HepG2 (cell line): Measurements from ENCODE around the gene KLF11. TPM values are rescaled to one million over a fixed set of nuclear protein-coding genes. Genes with fewer than 3 reads are reported as not detected.

Source experiments
- ATAC-seq: fragments of 200-7000 bp; cut with Tn5 transposase; 3 replicates; pipeline ENCODE4 v1.9.1; 2020; ENCODE audit warnings: mild to moderate bottlenecking, moderate library complexity
- BruUV-seq: library from RNA; stranded (reverse); fragments of 400-500 nt; replicated peaks from 2 replicates; lab custom pipeline; 2021; lab: Mats Ljungman, UMichigan
- CTCF ChIA-PET: fragments of 300-600 bp; formaldehyde crosslinking; extraction: SDS; loops from one replicate; lab custom pipeline; 2021; ENCODE audit warnings: low total read pairs, inconsistent platforms, low intra/inter-chr PET ratio; lab: Yijun Ruan, JAX
- POLR2A ChIA-PET: fragments of 350-600 bp; sonication (Branson Sonifier 250); formaldehyde crosslinking; loops from one replicate; lab custom pipeline; 2020; ENCODE audit warnings: antibody characterized with exemption, inconsistent platforms; lab: Yijun Ruan, JAX
- DNase-seq: peaks from one replicate; pipeline ENCODE4 v3.0.0-alpha.2; 2015; ENCODE audit warnings: low spot score
- FAIRE-seq: peaks from 3 replicates; lab custom pipeline; 2011; peaks lifted over from hg19 to GRCh38; lab: Jason Lieb, UNC
- H2AFZ ChIP-seq: one replicate; pipeline ENCODE4 v1.6.1; 2011; ENCODE audit warnings: low read length, inconsistent platforms
- H3K27ac ChIP-seq: fragments of 300-600 bp; 3 replicates; pipeline ENCODE4 v1.8.0; 2011; ENCODE audit warnings: mixed run types, mild to moderate bottlenecking, mixed read lengths, low read length, inconsistent platforms; ENCODE audit not compliant: insufficient read depth; ENCODE audit errors: extremely low read length
- H3K27me3 ChIP-seq, 2 experiments: fragments of 200-600 bp in 1 of 2; 2 replicates in 1 of 2; 3 replicates in 1 of 2; pipeline versions ENCODE4 v1.6.0 to v1.8.0; 2011; ENCODE audit warnings: low read length in 2 of 2, mild to moderate bottlenecking in 2 of 2, moderate library complexity in 2 of 2, inconsistent platforms in 1 of 2; ENCODE audit not compliant: insufficient read depth in 2 of 2, control insufficient read depth in 1 of 2
- H3K36me3 ChIP-seq, 2 experiments: fragments of 200-600 bp in 1 of 2; replicated peaks in 1 of 2; 2 replicates in 1 of 2; 3 replicates in 1 of 2; pipeline versions ENCODE4 v1.5.1 to v1.8.0; 2011; ENCODE audit warnings: low read length in 2 of 2, inconsistent platforms in 1 of 2; ENCODE audit not compliant: insufficient read depth in 2 of 2, control insufficient read depth in 1 of 2
- H3K4me1 ChIP-seq: 2 replicates; pipeline ENCODE4 v1.5.1; 2012; ENCODE audit warnings: low read length, inconsistent platforms; ENCODE audit not compliant: insufficient read depth
- H3K4me2 ChIP-seq: 2 replicates; pipeline ENCODE4 v1.6.0; 2011; ENCODE audit warnings: low read depth, low read length, inconsistent platforms
- H3K4me3 ChIP-seq, 3 experiments: fragments of 200-600 bp in 1 of 3; sonication (generic), shearing (Covaris generic) in 1 of 3; replicated peaks in 1 of 3; 2 replicates each; pipeline ENCODE4 v1.5.1; 2011 to 2016; ENCODE audit warnings: low read length in 3 of 3, inconsistent platforms in 2 of 3, low read depth in 2 of 3, mild to moderate bottlenecking in 2 of 3, control low read depth in 1 of 3, mixed read lengths in 1 of 3; ENCODE audit not compliant: insufficient read depth in 1 of 3
- H3K79me2 ChIP-seq: one replicate; pipeline ENCODE4 v1.6.1; 2011; ENCODE audit warnings: low read length, inconsistent platforms; ENCODE audit not compliant: insufficient read depth
- H3K9ac ChIP-seq: 2 replicates; pipeline ENCODE4 v1.6.0; 2011; ENCODE audit warnings: mild to moderate bottlenecking, low read depth, low read length, inconsistent platforms; ENCODE audit not compliant: insufficient read depth
- H3K9me3 ChIP-seq: 2 replicates; pipeline ENCODE4 v1.5.1; 2012; ENCODE audit warnings: mild to moderate bottlenecking, low read length
- H4K20me1 ChIP-seq: 2 replicates; pipeline ENCODE4 v1.6.0; 2011; ENCODE audit warnings: inconsistent platforms, mild to moderate bottlenecking, low read length, moderate library complexity; ENCODE audit not compliant: insufficient read depth
- ATAD3A ChIP-seq: sonication (generic); formaldehyde crosslinking; IDR thresholded peaks from 2 replicates; pipeline ENCODE4 v1.4.0; 2020; ENCODE audit warnings: missing genetic modification reagents
- EZH2 ChIP-seq: conservative IDR thresholded peaks from 2 replicates; pipeline ENCODE4 v1.6.1; 2012; ENCODE audit warnings: mild to moderate bottlenecking, low read depth, low read length, moderate library complexity
- HNRNPLL ChIP-seq: fragments of 200-400 bp; formaldehyde crosslinking; IDR thresholded peaks from 2 replicates; pipeline ENCODE4 v1.6.1; 2017; ENCODE audit warnings: mild to moderate bottlenecking, low read depth, low read length; ENCODE audit not compliant: poor library complexity, severe bottlenecking
- HOXA3 ChIP-seq: sonication (generic); formaldehyde crosslinking; IDR thresholded peaks from 2 replicates; pipeline ENCODE4 v1.5.0; 2020; ENCODE audit warnings: missing genetic modification reagents
- IKZF1 ChIP-seq: fragments of 450-650 bp; IDR thresholded peaks from 2 replicates; pipeline ENCODE4 v1.7.1; 2016
- MED1 ChIP-seq: sonication (generic); formaldehyde crosslinking; IDR thresholded peaks from 2 replicates; pipeline ENCODE4 v1.4.0; 2020; ENCODE audit warnings: missing genetic modification reagents
- NCOR1 ChIP-seq: fragments of 200-600 bp; sonication (generic); IDR thresholded peaks from 2 replicates; pipeline ENCODE4 v1.7.0; 2017; ENCODE audit warnings: antibody characterized with exemption, low read length, borderline replicate concordance
- PHF5A ChIP-seq: IDR thresholded peaks from one replicate; pipeline ENCODE4 v1.6.1; 2018; ENCODE audit warnings: low read depth, missing genetic modification reagents; ENCODE audit not compliant: unreplicated experiment
- TEF ChIP-seq: sonication (generic); formaldehyde crosslinking; IDR thresholded peaks from 2 replicates; pipeline ENCODE4 v1.5.0; 2020; ENCODE audit warnings: missing genetic modification reagents
- XRCC5 ChIP-seq: fragments of 200-400 bp; formaldehyde crosslinking; optimal IDR thresholded peaks from 2 replicates; pipeline ENCODE3; 2017; ENCODE audit warnings: mild to moderate bottlenecking, low read length
- ZNF382 ChIP-seq: sonication (generic); formaldehyde crosslinking; IDR thresholded peaks from 2 replicates; pipeline ENCODE4 v1.5.0; 2020; ENCODE audit warnings: missing genetic modification reagents, mild to moderate bottlenecking, borderline replicate concordance
- ZNF547 ChIP-seq: sonication (generic); formaldehyde crosslinking; IDR thresholded peaks from 2 replicates; pipeline ENCODE4 v1.5.1; 2020; ENCODE audit warnings: mild to moderate bottlenecking, missing genetic modification reagents
- ZNF563 ChIP-seq: sonication (generic); formaldehyde crosslinking; IDR thresholded peaks from 2 replicates; pipeline ENCODE4 v1.8.0; 2022; ENCODE audit warnings: mild to moderate bottlenecking, moderate library complexity, missing genetic modification reagents
- ZNF773 ChIP-seq: sonication (generic); formaldehyde crosslinking; IDR thresholded peaks from 2 replicates; pipeline ENCODE4 v1.4.0; 2020; ENCODE audit warnings: missing genetic modification reagents, borderline replicate concordance
- ZNF777 ChIP-seq: sonication (generic); formaldehyde crosslinking; IDR thresholded peaks from 2 replicates; pipeline ENCODE4 v1.4.0; 2020; ENCODE audit warnings: missing genetic modification reagents
- ZNF790 ChIP-seq: sonication (generic); formaldehyde crosslinking; IDR thresholded peaks from 2 replicates; pipeline ENCODE4 v1.8.0; 2022; ENCODE audit warnings: missing genetic modification reagents, mild to moderate bottlenecking, borderline replicate concordance
- WGBS: methylation state at CpG from one replicate; pipeline ENCODE4 v1.1.6; 2017; ENCODE audit warnings: low lambda C conversion rate; 5-methylcytosine and 5-hydroxymethylcytosine counted together
- in situ Hi-C: cut with HindIII; loops from 2 replicates; pipeline ENCODE4 v1.10.0; 2017; ENCODE audit warnings: low pct_unique_long_range_greater_than_20kb; ENCODE audit not compliant: extremely low pct_ligation_motif_present
- intact Hi-C: fragments of 100-400 bp; cut with micrococcal nuclease; formaldehyde crosslinking; loops from one replicate; pipeline ENCODE4 v1.10.0; 2022; ENCODE audit not compliant: unreplicated experiment
- polyA plus RNA-seq, 8 experiments: library from polyadenylated mRNA; depleted of rRNA in 3 of 8; stranded (reverse) in 7 of 8; unstranded in 1 of 8; fragments of >200 nt; fragmentation: Illumina TruSeq in 4 of 8; extraction: Trizol in 4 of 8; gene quantifications; 2 replicates each; pipeline versions ENCODE4 v1.2.1 to v1.2.3, GENCODE V29; 2011 to 2016; ENCODE audit warnings: low read depth in 4 of 8, missing spikeins in 1 of 8, mixed read lengths in 1 of 8; ENCODE audit not compliant: insufficient read depth in 1 of 8
- total RNA-seq, 5 experiments: library from RNA; depleted of rRNA; stranded (reverse); fragments of >200 nt; fragmentation: Illumina TruSeq; extraction: Trizol; gene quantifications; 2 replicates each; pipeline ENCODE4 v1.2.3, GENCODE V29; 2016; ENCODE audit warnings: low read depth in 1 of 5

Gene KLF11
- total and polyA plus RNA-seq, 2 of the 13 experiments (the other 11 are each of a cell fraction or from before 2014, with no cell fraction given), result 2.5 to 11.8 TPM

- TF ChIP-seq MED1 (no peak), TEF (CRISPR knock-in tag) (peak; percentile 17; the same call in 1 of the 2 replicates)
- BruUV-seq, result no TSS peak
- H3K79me2 ChIP-seq, result no peaks in the 10 kb centered on the region
- peak overlapping the region; percentile 72 for H3K4me2 ChIP-seq
- peak overlapping the region; percentile 56 to 72 (median 59); a peak in 2 of 6 replicates for H3K4me3 ChIP-seq
- peaks cover 12 to 71% of the 10 kb centered on the region in 2 experiments; a peak in 4 of 5 replicates for H3K27me3 ChIP-seq
- intact Hi-C loops (no loop called here), in situ Hi-C loops (loop anchor here (5.0 kb wide), 1 partner anchor 39 kb away; no protein-coding TSS in a partner anchor)
- H3K27ac ChIP-seq, result no peak overlapping the region
- H2AFZ ChIP-seq, result no peak overlapping the region
- POLR2A ChIA-PET, result no interaction called here
- WGBS, result 30% methylated on average over 11 of the region's 12 CpGs
- no peaks in the 10 kb centered on the region for H4K20me1 ChIP-seq
- ATAC-seq, result peak; percentile 42
- peaks cover 9% of the 10 kb centered on the region; the same call in 1 of the 2 replicates for H3K4me1 ChIP-seq
- DNase-seq, result no peak
- CTCF ChIA-PET, result no interaction called here
- no peak for FAIRE-seq
- no peaks in the 10 kb centered on the region for H3K9me3 ChIP-seq
- H3K36me3 ChIP-seq, result no peaks in the 10 kb centered on the region
- no peak overlapping the region for H3K9ac ChIP-seq
These were observed 35.4 kb downstream of the KLF11 start for GRCh38 chr2:10078704-10079265.

- Histone ChIP-seq H3K27me3 (peaks cover 10 to 71% of the 10 kb centered on the region in 2 experiments; a peak in 4 of 5 replicates), H3K9ac (peak overlapping the region; percentile 55; the same call in 1 of the 2 replicates), H3K36me3 (no peaks in the 10 kb centered on the region), H3K27ac (no peak overlapping the region), H3K9me3 (no peaks in the 10 kb centered on the region), H2AFZ (no peak overlapping the region), H3K79me2 (no peaks in the 10 kb centered on the region), H3K4me3 (peak overlapping the region; percentile 56 to 72 (median 59); a peak in 5 of 6 replicates), H4K20me1 (no peaks in the 10 kb centered on the region), H3K4me1 (peaks cover 9% of the 10 kb centered on the region; the same call in 1 of the 2 replicates), H3K4me2 (peak overlapping the region; percentile 72)
- ChIA-PET POLR2A (no interaction called here), CTCF (interaction anchor here (1.4 kb wide), 1 partner anchor 18 kb away, joined by 3 read pairs; no protein-coding TSS in a partner anchor)
- peak; percentile 82 for ATAC-seq
- BruUV-seq, result no TSS peak
- DNase-seq, result no peak
- FAIRE-seq, result no peak
- intact Hi-C loops, result no loop called here
- in situ Hi-C loops, result loop anchor here (5.0 kb wide), 1 partner anchor 38 kb away; no protein-coding TSS in a partner anchor
- 12% methylated on average over 19 of the region's 53 CpGs for WGBS
- 0 out of 2 replicates have a peak, but pooled peaks have one; percentile 9 for TF ChIP-seq HOXA3
- TF ChIP-seq ZNF382 (CRISPR knock-in tag), result no peak
- TF ChIP-seq XRCC5, result peak; percentile 20
- peak; percentile 98; the same call in 1 of the 2 replicates for TF ChIP-seq EZH2
- peak; percentile 30; the same call in 1 of the 2 replicates for TF ChIP-seq ZNF790 (CRISPR knock-in tag)
- peak; percentile 63; the same call in 1 of the 2 replicates for TF ChIP-seq ZNF777
- 0 out of 2 replicates have a peak, but pooled peaks have one; percentile 50 for TF ChIP-seq ATAD3A (CRISPR knock-in tag)
- 0 out of 2 replicates have a peak, but pooled peaks have one; percentile 29 for TF ChIP-seq ZNF547 (CRISPR knock-in tag)
- peak; percentile 23 for TF ChIP-seq HNRNPLL
- no peak for TF ChIP-seq PHF5A (CRISPR knock-in tag)
- no peak for TF ChIP-seq IKZF1
- no peak for TF ChIP-seq NCOR1
- TF ChIP-seq ZNF773 (CRISPR knock-in tag), result no peak
- peak; percentile 58; the same call in 1 of the 2 replicates for TF ChIP-seq ZNF563 (CRISPR knock-in tag)
These were observed 36.0 kb downstream of the KLF11 start for GRCh38 chr2:10079266-10079869.
